ENCODE results near the gene GYS1.

DNA sequence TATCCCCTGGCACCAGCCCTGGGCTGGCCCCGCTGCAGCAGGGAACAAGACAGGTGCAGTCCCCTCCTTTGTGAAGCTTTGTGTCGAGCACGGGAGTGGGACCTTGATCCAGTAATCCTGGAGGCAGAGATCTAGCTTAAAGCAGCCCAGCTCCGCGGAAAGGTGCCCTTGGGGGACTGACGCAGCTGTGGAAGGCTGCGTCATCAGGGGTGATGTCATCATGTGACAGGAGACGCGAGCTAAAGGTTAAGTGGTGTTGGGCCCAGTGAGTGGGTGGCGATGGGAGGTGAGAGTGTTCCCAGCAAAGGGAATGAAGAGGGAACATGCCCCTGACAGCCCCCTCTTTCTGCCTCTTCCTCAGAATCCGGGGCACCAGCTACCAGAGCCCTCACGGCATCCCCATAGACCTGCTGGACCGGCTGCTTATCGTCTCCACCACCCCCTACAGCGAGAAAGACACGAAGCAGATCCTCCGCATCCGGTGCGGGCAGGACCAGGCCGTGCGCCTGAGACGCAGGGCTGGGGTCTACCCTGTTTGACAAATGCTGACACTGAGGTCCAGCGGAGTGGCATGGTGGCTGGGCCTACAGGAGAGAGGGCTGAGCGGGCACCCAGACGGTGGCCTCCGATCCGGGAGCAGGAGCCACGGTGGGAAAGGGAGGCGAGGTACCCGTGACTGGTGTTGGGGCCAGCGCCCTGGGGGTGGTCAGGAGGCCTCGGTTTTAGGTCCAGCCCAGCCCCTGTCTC, 21.2 kb upstream of the GYS1 start:
- TF ChIP-seq POLR2A (IDR thresholded peaks at IDR 0.05; ENCODE audit: low read length) = no peak
- TF ChIP-seq GATA1 (IDR thresholded peaks at IDR 0.05; ENCODE audit: low read depth, low read length) = no peak

All from erythroblast (primary cell).